ENCODE measurements around the gene GPC6.

The GPC6 gene

DNA sequence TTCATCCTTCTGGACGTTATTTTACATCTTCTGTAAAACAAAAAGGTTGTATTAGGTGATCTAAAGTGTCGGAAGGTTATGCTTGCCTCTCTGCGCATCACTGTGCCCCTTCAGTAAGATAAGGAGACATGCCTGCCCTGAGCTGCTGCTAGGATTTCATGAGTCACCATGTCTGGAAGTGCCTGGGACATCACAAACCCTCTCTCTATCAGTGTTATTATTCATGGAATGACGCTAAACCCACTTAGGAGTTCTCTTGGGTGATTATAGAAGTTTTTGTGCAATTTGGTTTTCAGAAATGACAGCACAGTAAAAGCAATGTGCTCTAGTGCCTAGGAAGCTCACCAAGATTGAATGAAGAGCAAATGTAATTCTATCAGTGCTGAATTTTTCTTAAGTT lies 635.2 kb downstream of the GPC6 start:
- H3K4me3 ChIP-seq (ENCODE audit: low read length) = no peak overlapping the region
- peak; percentile 55 for DNase-seq (ENCODE audit: low read depth)
- TF ChIP-seq, protein P1, sequence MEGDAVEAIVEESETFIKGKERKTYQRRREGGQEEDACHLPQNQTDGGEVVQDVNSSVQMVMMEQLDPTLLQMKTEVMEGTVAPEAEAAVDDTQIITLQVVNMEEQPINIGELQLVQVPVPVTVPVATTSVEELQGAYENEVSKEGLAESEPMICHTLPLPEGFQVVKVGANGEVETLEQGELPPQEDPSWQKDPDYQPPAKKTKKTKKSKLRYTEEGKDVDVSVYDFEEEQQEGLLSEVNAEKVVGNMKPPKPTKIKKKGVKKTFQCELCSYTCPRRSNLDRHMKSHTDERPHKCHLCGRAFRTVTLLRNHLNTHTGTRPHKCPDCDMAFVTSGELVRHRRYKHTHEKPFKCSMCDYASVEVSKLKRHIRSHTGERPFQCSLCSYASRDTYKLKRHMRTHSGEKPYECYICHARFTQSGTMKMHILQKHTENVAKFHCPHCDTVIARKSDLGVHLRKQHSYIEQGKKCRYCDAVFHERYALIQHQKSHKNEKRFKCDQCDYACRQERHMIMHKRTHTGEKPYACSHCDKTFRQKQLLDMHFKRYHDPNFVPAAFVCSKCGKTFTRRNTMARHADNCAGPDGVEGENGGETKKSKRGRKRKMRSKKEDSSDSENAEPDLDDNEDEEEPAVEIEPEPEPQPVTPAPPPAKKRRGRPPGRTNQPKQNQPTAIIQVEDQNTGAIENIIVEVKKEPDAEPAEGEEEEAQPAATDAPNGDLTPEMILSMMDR (conservative IDR thresholded peaks at IDR 0.05; ENCODE audit: low read length) = no peak

DNA sequence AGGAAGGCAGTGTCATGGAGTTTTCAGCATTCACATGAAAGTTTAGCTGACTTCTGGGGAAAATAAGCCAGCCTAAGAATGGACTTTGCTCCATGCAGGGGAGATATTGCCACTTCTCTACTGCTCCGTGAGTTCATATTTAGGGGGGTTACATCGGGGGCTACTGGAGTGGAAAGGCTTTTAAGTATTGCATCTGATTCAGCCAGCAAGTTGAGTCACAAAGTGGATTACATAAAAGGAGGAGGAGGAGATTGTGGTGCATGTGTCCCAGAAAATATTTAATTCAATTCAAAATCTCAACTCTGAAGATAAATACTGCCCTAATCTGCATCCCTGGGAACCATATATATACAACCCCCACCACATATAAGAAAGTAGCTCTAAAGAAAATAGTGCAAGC lies 635.7 kb downstream of the GPC6 start:
- no peak overlapping the region for H3K4me3 ChIP-seq (ENCODE audit: low read length)
- DNase-seq (ENCODE audit: low read depth) = peak; percentile 6
- TF ChIP-seq, protein P1 (conservative IDR thresholded peaks at IDR 0.05; ENCODE audit: low read length) = no peak

DNA sequence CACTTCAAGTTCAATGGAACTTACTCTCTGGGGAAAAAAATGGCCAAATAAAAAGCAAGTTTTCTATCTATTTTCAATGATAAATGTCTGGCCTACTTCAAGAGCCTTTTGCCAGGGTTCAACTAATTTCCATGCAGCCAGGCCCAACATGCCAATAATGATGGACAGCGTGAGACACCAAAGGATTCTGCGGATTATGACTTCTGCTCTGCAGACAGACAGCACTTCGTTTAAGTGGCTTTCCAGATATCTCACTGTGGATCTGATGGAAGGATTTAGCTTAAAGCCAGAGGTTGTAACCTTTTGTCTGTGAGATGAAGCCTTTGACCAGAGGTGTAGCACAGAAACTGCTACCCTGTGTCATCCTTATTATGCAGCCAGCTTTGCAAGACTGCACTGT lies 638.6 kb downstream of the GPC6 start:
- DNase-seq (ENCODE audit: low read depth) = no peak
- no peak overlapping the region for H3K4me3 ChIP-seq (ENCODE audit: low read length)

DNA sequence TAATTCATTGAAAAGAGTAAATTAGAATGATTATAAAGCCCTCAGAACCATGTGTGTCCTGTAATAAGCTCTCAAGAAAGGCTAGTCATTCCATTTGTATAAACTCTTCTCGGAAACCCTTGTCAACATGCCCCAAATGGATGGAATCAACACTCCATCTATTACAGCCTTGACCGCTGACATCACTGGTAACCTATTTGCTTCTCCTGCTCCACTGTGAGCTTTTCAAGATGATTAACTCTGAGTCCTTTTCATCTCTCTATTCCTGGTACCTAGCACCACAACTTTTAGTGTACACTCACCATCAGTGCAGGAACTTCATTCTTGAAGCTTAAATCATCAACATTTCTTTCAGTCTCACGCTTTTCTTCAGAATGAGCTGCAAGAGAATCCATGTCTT lies 640.9 kb downstream of the GPC6 start:
- DNase-seq (ENCODE audit: low read depth) = peak; percentile 39
- TF ChIP-seq, protein P1 (conservative IDR thresholded peaks at IDR 0.05; ENCODE audit: low read length) = no peak
- H3K4me3 ChIP-seq (ENCODE audit: low read length) = no peak overlapping the region

More for the DNA sequence above, 638.6 kb downstream of the GPC6 start:
- TF ChIP-seq, protein P1 (conservative IDR thresholded peaks at IDR 0.05; ENCODE audit: low read length) = no peak

DNA sequence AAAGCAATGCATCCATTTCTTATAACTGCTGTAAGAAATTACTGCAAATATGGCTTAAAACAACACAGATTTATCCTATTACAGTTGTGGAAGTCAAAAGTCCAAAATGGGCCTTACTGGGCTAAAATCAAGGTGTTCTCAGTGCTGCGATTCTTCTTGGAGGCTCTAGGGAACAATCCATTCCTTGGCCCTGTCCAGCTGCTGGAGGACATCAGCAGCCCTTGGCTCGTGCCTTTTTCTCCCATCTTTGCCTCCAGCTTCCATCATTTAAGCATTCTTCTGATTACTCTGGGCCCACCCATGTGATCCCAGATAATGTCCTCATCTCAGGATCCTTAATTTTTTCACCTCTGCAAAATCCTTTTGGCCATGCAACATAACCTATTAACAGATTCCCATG lies 645.8 kb downstream of the GPC6 start:
- TF ChIP-seq, protein P1 (conservative IDR thresholded peaks at IDR 0.05; ENCODE audit: low read length) = no peak
- DNase-seq (ENCODE audit: low read depth) = no peak
- no peak overlapping the region for H3K4me3 ChIP-seq (ENCODE audit: low read length)

DNA sequence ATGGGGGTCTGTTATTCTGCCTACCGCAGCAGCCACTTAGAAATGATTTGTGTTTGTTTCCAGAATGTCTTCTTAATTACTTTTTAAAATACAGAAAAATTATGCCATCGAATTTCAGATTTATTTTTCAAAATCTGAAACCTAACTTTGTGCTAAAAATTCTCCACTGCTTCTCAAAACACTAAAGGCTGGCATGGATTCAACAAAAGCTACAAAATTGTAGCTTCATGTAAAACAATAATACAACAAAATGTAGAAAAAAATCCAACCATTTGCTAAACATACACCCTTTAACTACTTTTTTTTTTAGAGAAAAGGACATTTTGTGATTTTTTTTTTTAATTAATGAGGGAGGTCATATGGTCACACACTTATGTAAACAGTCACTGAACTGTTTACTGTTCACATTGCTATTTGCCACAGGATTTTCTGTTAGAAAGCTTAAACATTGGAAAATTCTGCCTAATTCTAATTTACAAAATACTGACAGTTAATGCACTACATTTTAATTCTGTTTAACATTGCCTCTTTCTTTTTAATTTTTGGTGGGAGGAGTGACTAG lies 646.3 kb downstream of the GPC6 start:
- no peak overlapping the region for H3K4me3 ChIP-seq (ENCODE audit: low read length)
- no peak for DNase-seq (ENCODE audit: low read depth)
- TF ChIP-seq, protein P1 (conservative IDR thresholded peaks at IDR 0.05; ENCODE audit: low read length) = no peak

DNA sequence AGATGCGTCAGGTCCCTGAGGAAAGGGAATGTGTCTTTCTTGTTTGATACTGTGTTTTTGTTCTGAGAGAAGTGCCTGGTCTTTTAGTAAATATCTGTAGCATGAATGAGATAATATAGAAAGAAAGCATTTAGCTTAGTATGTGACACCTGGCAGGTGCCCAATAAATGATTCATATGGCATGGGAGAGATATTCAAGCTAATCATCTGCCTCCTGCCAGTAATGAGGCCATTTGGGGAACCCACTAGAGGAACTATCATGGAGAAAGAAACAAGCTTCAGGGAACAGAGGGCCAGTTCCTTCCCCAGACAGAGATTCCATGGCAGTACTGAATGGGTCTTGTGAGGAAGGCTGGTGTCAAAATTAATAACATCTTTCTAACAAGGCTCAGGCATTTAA lies 648.9 kb downstream of the GPC6 start:
- no peak overlapping the region for H3K4me3 ChIP-seq (ENCODE audit: low read length)
- TF ChIP-seq, protein P1 (conservative IDR thresholded peaks at IDR 0.05; ENCODE audit: low read length) = no peak
- peak; percentile 24 for DNase-seq (ENCODE audit: low read depth)
